A549 (cell line): ENCODE results near the gene ORM2. TPM values are rescaled to one million over a fixed set of nuclear protein-coding genes. Genes with fewer than 3 reads are reported as not detected.

Source experiments
- ATAC-seq, 2 experiments: fragments of 200-7000 bp in 1 of 2; fragments of >200 bp in 1 of 2; cut with Nextera tagmentation in 1 of 2; cut with Tn5 transposase in 1 of 2; 3 replicates each; pipeline versions ENCODE4 v1.8.0 to v1.9.1; 2018 to 2020; ENCODE audit warnings: mild to moderate bottlenecking in 1 of 2, moderate library complexity in 1 of 2
- CTCF ChIA-PET: fragments of 300-600 bp; sonication (Branson Sonifier 250); formaldehyde crosslinking; extraction: SDS; loops from one replicate; lab custom pipeline; 2021; ENCODE audit warnings: antibody characterized with exemption, inconsistent platforms; lab: Yijun Ruan, JAX
- POLR2A ChIA-PET: fragments of 350-600 bp; formaldehyde crosslinking; extraction: SDS; loops from one replicate; lab custom pipeline; 2021; ENCODE audit warnings: antibody characterized with exemption, inconsistent platforms; lab: Yijun Ruan, JAX
- DNase-seq, 2 experiments: peaks; one replicate each; pipeline versions ENCODE4 v3.0.0 to v3.0.0-alpha.2; 2011 to 2016; ENCODE audit warnings: low read depth in 1 of 2, low spot score in 1 of 2
- FAIRE-seq: peaks from 2 replicates; lab custom pipeline; 2011; peaks lifted over from hg19 to GRCh38; lab: Jason Lieb, UNC
- H3K27ac ChIP-seq, 2 experiments: fragments of >200 bp; sonication (Bioruptor Twin); formaldehyde crosslinking; 3 replicates each; pipeline ENCODE4 v1.5.1; 2016 to 2017
- H3K4me1 ChIP-seq: fragments of >200 bp; sonication (Bioruptor Twin); formaldehyde crosslinking; 3 replicates; pipeline ENCODE4 v1.6.1; 2016
- H3K4me2 ChIP-seq: fragments of >200 bp; sonication (Bioruptor Twin); formaldehyde crosslinking; 3 replicates; pipeline ENCODE4 v1.6.1; 2016
- H3K4me3 ChIP-seq: fragments of >200 bp; sonication (Bioruptor Twin); formaldehyde crosslinking; 3 replicates; pipeline ENCODE4 v1.5.1; 2016
- H3K9me3 ChIP-seq: fragments of >200 bp; sonication (Bioruptor Twin); formaldehyde crosslinking; 3 replicates; pipeline ENCODE4 v1.6.1; 2016
- BHLHE40 ChIP-seq: IDR thresholded peaks from 2 replicates; pipeline ENCODE4 v1.6.1; 2012; ENCODE audit warnings: low read depth, low read length, inconsistent platforms
- CBX2 ChIP-seq: fragments of 200-600 bp; sonication (generic); IDR thresholded peaks from 2 replicates; pipeline ENCODE4 v1.6.1; 2016; ENCODE audit warnings: low read depth, mild to moderate bottlenecking, borderline replicate concordance
- CEBPB ChIP-seq, 2 experiments: fragments of >200 bp in 1 of 2; sonication (Bioruptor Twin) in 1 of 2; formaldehyde crosslinking in 1 of 2; IDR thresholded peaks; 2 replicates each; pipeline ENCODE4 v1.6.1; 2012 to 2016
- CHD2 ChIP-seq: fragments of 150-350 bp; IDR thresholded peaks from 2 replicates; pipeline ENCODE4 v1.6.1; 2014; ENCODE audit warnings: low read length; ENCODE audit not compliant: partially characterized antibody
- CHD4 ChIP-seq: fragments of 200-600 bp; sonication (generic); IDR thresholded peaks from 2 replicates; pipeline ENCODE4 v1.6.1; 2016; ENCODE audit warnings: antibody characterized with exemption, mild to moderate bottlenecking, borderline replicate concordance
- CTCF ChIP-seq: fragments of >200 bp; sonication (Bioruptor Twin); formaldehyde crosslinking; IDR thresholded peaks from 3 replicates; pipeline ENCODE4 v1.5.1; 2016
- GATA3 ChIP-seq: IDR thresholded peaks from 2 replicates; pipeline ENCODE4 v1.6.1; 2012; ENCODE audit warnings: borderline replicate concordance
- HES2 ChIP-seq: fragments of >200 bp; sonication (Bioruptor Twin); formaldehyde crosslinking; IDR thresholded peaks from 2 replicates; pipeline ENCODE4 v1.6.1; 2016
- HOXA7 ChIP-seq: fragments of 250-450 bp; sonication (Bioruptor Pico); IDR thresholded peaks from 2 replicates; pipeline ENCODE4 v1.5.0; 2020; ENCODE audit warnings: mild to moderate bottlenecking, moderate library complexity
- HOXB5 ChIP-seq: fragments of 250-450 bp; sonication (Bioruptor Pico); IDR thresholded peaks from 2 replicates; pipeline ENCODE4 v1.5.0; 2020; ENCODE audit warnings: mild to moderate bottlenecking, moderate library complexity
- KDM1A ChIP-seq: fragments of 200-600 bp; sonication (generic); IDR thresholded peaks from 2 replicates; pipeline ENCODE4 v1.6.1; 2016; ENCODE audit warnings: low read depth, mild to moderate bottlenecking
- NPAS2 ChIP-seq: fragments of 250-450 bp; sonication (Bioruptor Pico); IDR thresholded peaks from 2 replicates; pipeline ENCODE4 v1.8.0; 2022; ENCODE audit warnings: mild to moderate bottlenecking, moderate library complexity, borderline replicate concordance
- POLR2A ChIP-seq: IDR thresholded peaks from 2 replicates; pipeline ENCODE4 v1.6.1; 2012; ENCODE audit warnings: mild to moderate bottlenecking, low read length
- POLR2AphosphoS2 ChIP-seq: conservative IDR thresholded peaks from 2 replicates; pipeline ENCODE4 v1.6.1; 2012; ENCODE audit warnings: low read length, improper control_type of control experiment, inconsistent platforms
- SREBF2 ChIP-seq: fragments of 450-650 bp; IDR thresholded peaks from 2 replicates; pipeline ENCODE4 v1.6.1; 2014; ENCODE audit warnings: mild to moderate bottlenecking, moderate library complexity
- TP53 ChIP-seq: fragments of 250-450 bp; sonication (Bioruptor Pico); IDR thresholded peaks from 2 replicates; pipeline ENCODE4 v1.5.0; 2021; ENCODE audit warnings: mild to moderate bottlenecking, moderate library complexity
- ZC3H11A ChIP-seq: fragments of 450-650 bp; IDR thresholded peaks from 2 replicates; pipeline ENCODE4 v1.6.1; 2014; ENCODE audit warnings: antibody characterized with exemption, mild to moderate bottlenecking
- ZNF302 ChIP-seq: fragments of 250-450 bp; sonication (Bioruptor Pico); IDR thresholded peaks from 2 replicates; pipeline ENCODE4 v1.9.0; 2021; ENCODE audit warnings: inconsistent platforms, mild to moderate bottlenecking, moderate library complexity
- WGBS: methylation state at CpG from one replicate; pipeline ENCODE4 v1.1.6; 2017; ENCODE audit errors: missing lambda C conversion rate; 5-methylcytosine and 5-hydroxymethylcytosine counted together
- polyA plus RNA-seq, 4 experiments: library from polyadenylated mRNA; depleted of rRNA in 3 of 4; stranded (reverse); fragments of >200 nt; fragmentation: RNase III in 1 of 4; extraction: RNeasy Plus Mini Kit Qiagen cat#74134 plus additional on column Dnase treatment in 1 of 4; gene quantifications; 2 replicates in 3 of 4; 3 replicates in 1 of 4; pipeline ENCODE4 v1.2.3, GENCODE V29; 2011 to 2017
- TF ChIP-seq, protein P1 (sequence below): fragments of 250-450 bp; sonication (Bioruptor Pico); IDR thresholded peaks from 2 replicates; pipeline ENCODE4 v1.5.0; 2021; ENCODE audit warnings: mild to moderate bottlenecking, moderate library complexity, borderline replicate concordance

ORM2 gene
- polyA plus RNA-seq, 2 of the 4 experiments (the other 2 are of a cell fraction) = 0.10 TPM; not detected in 1

- TF ChIP-seq HES2 (no peak), CEBPB (IDR thresholded peaks at IDR 0.05) (no peak)
- TF ChIP-seq, protein P1, sequence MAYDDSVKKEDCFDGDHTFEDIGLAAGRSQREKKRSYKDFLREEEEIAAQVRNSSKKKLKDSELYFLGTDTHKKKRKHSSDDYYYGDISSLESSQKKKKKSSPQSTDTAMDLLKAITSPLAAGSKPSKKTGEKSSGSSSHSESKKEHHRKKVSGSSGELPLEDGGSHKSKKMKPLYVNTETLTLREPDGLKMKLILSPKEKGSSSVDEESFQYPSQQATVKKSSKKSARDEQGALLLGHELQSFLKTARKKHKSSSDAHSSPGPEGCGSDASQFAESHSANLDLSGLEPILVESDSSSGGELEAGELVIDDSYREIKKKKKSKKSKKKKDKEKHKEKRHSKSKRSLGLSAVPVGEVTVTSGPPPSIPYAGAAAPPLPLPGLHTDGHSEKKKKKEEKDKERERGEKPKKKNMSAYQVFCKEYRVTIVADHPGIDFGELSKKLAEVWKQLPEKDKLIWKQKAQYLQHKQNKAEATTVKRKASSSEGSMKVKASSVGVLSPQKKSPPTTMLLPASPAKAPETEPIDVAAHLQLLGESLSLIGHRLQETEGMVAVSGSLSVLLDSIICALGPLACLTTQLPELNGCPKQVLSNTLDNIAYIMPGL (CRISPR knock-in tag) = no peak
Measured at GRCh38 chr9:114303571-114303970, 26.1 kb upstream of the ORM2 start (continued).

GRCh38 chr9:114303977-114304376 is 25.7 kb upstream of the ORM2 start:
- WGBS = 89% methylated on average over 4 of the region's 4 CpGs
- ChIA-PET POLR2A (no interaction called here), CTCF (interaction anchor here (0.8 to 1.5 kb wide), 7 partner anchors 10 to 566 kb away, joined by 3 to 5 read pairs (median 3); no protein-coding TSS in a partner anchor)
- H3K9me3 ChIP-seq = no peaks in the 10 kb centered on the region
- no peak overlapping the region for H3K4me3 ChIP-seq
- H3K27ac ChIP-seq = no peak overlapping the region
- DNase-seq = no peak
- H3K4me2 ChIP-seq = no peak overlapping the region
- no peak for TF ChIP-seq POLR2AphosphoS2
- no peak for TF ChIP-seq CEBPB (IDR thresholded peaks at IDR 0.05)
- no peak for TF ChIP-seq HOXA7 (CRISPR knock-in tag)
- no peak for TF ChIP-seq CHD4
- no peak for TF ChIP-seq KDM1A
- no peak for TF ChIP-seq TP53 (CRISPR knock-in tag)
- no peak for TF ChIP-seq NPAS2 (CRISPR knock-in tag)
- TF ChIP-seq CTCF = no peak
- no peak for TF ChIP-seq POLR2A
- no peak for TF ChIP-seq ZNF302 (CRISPR knock-in tag)
- no peak for TF ChIP-seq HOXB5 (CRISPR knock-in tag)
- no peak for TF ChIP-seq BHLHE40
- TF ChIP-seq CBX2 = no peak
- no peak for TF ChIP-seq CHD2
- no peak for TF ChIP-seq GATA3
- TF ChIP-seq SREBF2 = no peak
- TF ChIP-seq ZC3H11A = no peak
- TF ChIP-seq, protein P1 (CRISPR knock-in tag) = no peak
- ATAC-seq = no peak
- FAIRE-seq = no peak
- no peaks in the 10 kb centered on the region for H3K4me1 ChIP-seq
